CD4-positive, alpha-beta memory T cell (primary cell): ENCODE measurements around the gene CIB2. TPM values are rescaled to one million over a fixed set of nuclear protein-coding genes. Genes with fewer than 3 reads are reported as not detected.

ENCODE experiments used
- CTCF ChIA-PET: fragments of 350-600 bp; sonication (Branson Sonifier 250); formaldehyde crosslinking; loops from one replicate; lab custom pipeline; 2021; ENCODE audit warnings: inconsistent platforms; ENCODE audit not compliant: partially characterized antibody; lab: Charles Lee
- POLR2A ChIA-PET: fragments of 350-600 bp; sonication (Branson Sonifier 250); formaldehyde crosslinking; loops from one replicate; lab custom pipeline; 2021; ENCODE audit not compliant: partially characterized antibody; lab: Charles Lee
- DNase-seq, 5 donors: peaks; one replicate each; pipeline versions ENCODE4 v3.0.0 to v3.0.0-alpha.2; 2020 to 2022; ENCODE audit warnings: mixed read lengths in 1 of 5
- H3K27ac ChIP-seq: one replicate; pipeline ENCODE4 v1.7.0; 2013; ENCODE audit warnings: low read depth, low read length
- H3K27me3 ChIP-seq: 2 replicates; pipeline ENCODE4 v1.7.0; 2013; ENCODE audit warnings: mild to moderate bottlenecking, low read length, moderate library complexity; ENCODE audit not compliant: insufficient read depth
- H3K36me3 ChIP-seq: 2 replicates; pipeline ENCODE4 v1.7.0; 2013; ENCODE audit warnings: mild to moderate bottlenecking, low read length, moderate library complexity; ENCODE audit not compliant: insufficient read depth
- H3K4me1 ChIP-seq: 2 replicates; pipeline ENCODE4 v1.7.0; 2013; ENCODE audit warnings: mild to moderate bottlenecking, low read length, moderate library complexity; ENCODE audit not compliant: insufficient read depth
- H3K4me3 ChIP-seq, 2 donors: one replicate each; pipeline ENCODE4 v1.7.0; 2013; ENCODE audit warnings: low read length in 2 of 2, mild to moderate bottlenecking in 1 of 2
- H3K9me3 ChIP-seq, 2 donors: one replicate each; pipeline ENCODE4 v1.7.0; 2013; ENCODE audit warnings: low read length in 2 of 2, control low read depth in 1 of 2; ENCODE audit not compliant: control insufficient read depth in 1 of 2
- H3K27ac Mint-ChIP-seq, 7 donors: one replicate each; pipeline ENCODE4 v1.8.0; 2020 to 2021; ENCODE audit warnings: mixed read lengths in 7 of 7, mild to moderate bottlenecking in 6 of 7, inconsistent platforms in 3 of 7, moderate library complexity in 3 of 7
- H3K27me3 Mint-ChIP-seq, 2 donors: one replicate each; pipeline ENCODE4 v1.8.0; 2020 to 2021; ENCODE audit warnings: mixed read lengths in 2 of 2
- H3K36me3 Mint-ChIP-seq, 2 donors: one replicate each; pipeline ENCODE4 v1.8.0; 2020 to 2021; ENCODE audit warnings: mixed read lengths in 2 of 2, inconsistent platforms in 1 of 2, mild to moderate bottlenecking in 1 of 2
- H3K4me1 Mint-ChIP-seq, 4 donors: one replicate each; pipeline ENCODE4 v1.8.0; 2020 to 2021; ENCODE audit warnings: mixed read lengths in 4 of 4, mild to moderate bottlenecking in 1 of 4
- H3K4me3 Mint-ChIP-seq, 8 donors: one replicate each; pipeline ENCODE4 v1.8.0; 2020 to 2021; ENCODE audit warnings: mixed read lengths in 8 of 8, mild to moderate bottlenecking in 7 of 8, moderate library complexity in 6 of 8, inconsistent platforms in 3 of 8
- H3K9me3 Mint-ChIP-seq, 8 donors: one replicate each; pipeline ENCODE4 v1.8.0; 2020 to 2021; ENCODE audit warnings: mixed read lengths in 8 of 8, mild to moderate bottlenecking in 5 of 8, inconsistent platforms in 3 of 8, moderate library complexity in 1 of 8
- intact Hi-C: fragments of 100-400 bp; cut with micrococcal nuclease; formaldehyde crosslinking; loops from one replicate; pipeline ENCODE4 v1.15.1; 2023
- polyA plus RNA-seq, 2 donors: library from polyadenylated mRNA; unstranded; fragments of 300-500 nt; fragmentation: Illumina TruSeq; gene quantifications; one replicate each; pipeline ENCODE4 v1.2.3, GENCODE V29; 2021
- total RNA-seq, 2 experiments: library from RNA; stranded (reverse); gene quantifications; one replicate each; pipeline ENCODE4 v1.2.3, GENCODE V29; 2021

The CIB2 gene
- total and polyA plus RNA-seq, 4 experiments from 2014 or later: 0.56 to 2.2 (median 1.4) TPM

- Mint-ChIP-seq H3K27ac (no peak overlapping the region), H3K9me3 (no peaks in the 10 kb centered on the region), H3K4me3 (peak overlapping the region in 1 of 8 donors; percentile 79), H3K4me1 (peaks cover 3 to 67% (median 25%) of the 10 kb centered on the region in 4 donors), H3K36me3 (peaks cover 0 to 5% of the 10 kb centered on the region in 2 donors), H3K27me3 (no peaks in the 10 kb centered on the region)
- no peaks in the 10 kb centered on the region for H3K9me3 ChIP-seq
- peak overlapping the region; percentile 72 for H3K27ac ChIP-seq
- peaks cover 98% of the 10 kb centered on the region for H3K4me1 ChIP-seq
- intact Hi-C loops: loop anchor here (1.0 kb wide), 1 partner anchor 8 kb away; no protein-coding TSS in a partner anchor
- peak in 3 of 5 donors; percentile 24 to 60 (median 30) for DNase-seq
- CTCF ChIA-PET: interaction anchor here (0.6 to 1.7 kb wide), 6 partner anchors 10 to 233 kb away, joined by 3 to 8 read pairs (median 4); partner anchors contain the start of gene TBC1D2B
- POLR2A ChIA-PET: interaction anchor here (1.0 to 16.7 kb wide), 2 partner anchors 12 to 18 kb away, joined by 3 to 984 read pairs; partner anchors contain the start of gene TBC1D2B
- H3K27me3 ChIP-seq: no peaks in the 10 kb centered on the region
- H3K36me3 ChIP-seq: no peaks in the 10 kb centered on the region
- H3K4me3 ChIP-seq: peak overlapping the region; percentile 19 to 23
Observed at GRCh38 chr15:78065284-78065872, 65.9 kb downstream of the CIB2 start.

- H3K4me3 Mint-ChIP-seq: no peak overlapping the region
- no peak for DNase-seq
- Histone ChIP-seq H3K4me1 (peaks cover 98% of the 10 kb centered on the region), H3K36me3 (no peaks in the 10 kb centered on the region), H3K27ac (peak overlapping the region; percentile 72), H3K27me3 (no peaks in the 10 kb centered on the region), H3K4me3 (no peak overlapping the region), H3K9me3 (no peaks in the 10 kb centered on the region)
- H3K36me3 Mint-ChIP-seq: no peaks in the 10 kb centered on the region
- no peaks in the 10 kb centered on the region for H3K9me3 Mint-ChIP-seq
- intact Hi-C loops: no loop called here
- H3K27me3 Mint-ChIP-seq: no peaks in the 10 kb centered on the region
- POLR2A ChIA-PET: interaction anchor here (16.7 kb wide), 1 partner anchor 17 kb away, joined by 984 read pairs; no protein-coding TSS in a partner anchor
- H3K27ac Mint-ChIP-seq: no peak overlapping the region
- CTCF ChIA-PET: no interaction called here
- H3K4me1 Mint-ChIP-seq: peaks cover 11 to 65% (median 30%) of the 10 kb centered on the region in 4 donors
Observed at GRCh38 chr15:78064544-78064943, 66.7 kb downstream of the CIB2 start.

GRCh38 chr15:78063970-78064385, 67.3 kb downstream of the CIB2 start:
- intact Hi-C loops: loop anchor here (2.0 kb wide), 1 partner anchor 13 kb away; the partner anchor contains the start of gene TBC1D2B
- H3K27me3 Mint-ChIP-seq: no peaks in the 10 kb centered on the region
- Histone ChIP-seq H3K27ac (peak overlapping the region; percentile 16), H3K4me1 (peaks cover 98% of the 10 kb centered on the region), H3K36me3 (no peaks in the 10 kb centered on the region), H3K27me3 (no peaks in the 10 kb centered on the region), H3K4me3 (no peak overlapping the region), H3K9me3 (no peaks in the 10 kb centered on the region)
- no peak for DNase-seq
- H3K9me3 Mint-ChIP-seq: no peaks in the 10 kb centered on the region
- H3K27ac Mint-ChIP-seq: no peak overlapping the region
- peaks cover 0 to 2% of the 10 kb centered on the region in 2 donors for H3K36me3 Mint-ChIP-seq
- peaks cover 17 to 65% (median 32%) of the 10 kb centered on the region in 4 donors for H3K4me1 Mint-ChIP-seq
- ChIA-PET CTCF (interaction anchor here (1.5 kb wide), 1 partner anchor 12 kb away, joined by 5 read pairs; no protein-coding TSS in a partner anchor), POLR2A (interaction anchor here (6.1 to 32.5 kb wide), 2 partner anchors 9 to 13 kb away, joined by 75 to 984 read pairs; partner anchors contain the start of gene TBC1D2B)
- H3K4me3 Mint-ChIP-seq: no peak overlapping the region

- POLR2A ChIA-PET: interaction anchor here (1.3 to 32.5 kb wide), 7 partner anchors 10 to 29 kb away, joined by 6 to 984 read pairs (median 17); partner anchors contain the start of gene TBC1D2B
Observed at GRCh38 chr15:78063217-78063616, 68.0 kb downstream of the CIB2 start.

GRCh38 chr15:78061963-78062427, 69.2 kb downstream of the CIB2 start:
- peaks cover 2 to 4% of the 10 kb centered on the region in 2 donors for H3K36me3 Mint-ChIP-seq
- peaks cover 98% of the 10 kb centered on the region for H3K4me1 ChIP-seq
- peak in 4 of 5 donors; percentile 50 to 62 (median 56) for DNase-seq
- ChIA-PET POLR2A (interaction anchor here (1.0 to 32.5 kb wide), 9 partner anchors 8 to 69 kb away, joined by 3 to 984 read pairs (median 12); partner anchors contain the start of gene TBC1D2B), CTCF (interaction anchor here (0.7 to 2.2 kb wide), 7 partner anchors 9 to 102 kb away, joined by 3 to 18 read pairs (median 4); no protein-coding TSS in a partner anchor)
- H3K27ac ChIP-seq: peak overlapping the region; percentile 63
- no peaks in the 10 kb centered on the region for H3K27me3 ChIP-seq
- H3K27ac Mint-ChIP-seq: peak overlapping the region in 5 of 7 donors; percentile 87 to 96 (median 95)
- peak overlapping the region in 1 of 2 donors; percentile 11 for H3K4me3 ChIP-seq
- H3K27me3 Mint-ChIP-seq: no peaks in the 10 kb centered on the region
- no peaks in the 10 kb centered on the region for H3K9me3 ChIP-seq
- H3K4me1 Mint-ChIP-seq: peaks cover 37 to 58% (median 46%) of the 10 kb centered on the region in 4 donors
- no peaks in the 10 kb centered on the region for H3K9me3 Mint-ChIP-seq
- peak overlapping the region; percentile 77 to 89 (median 84) for H3K4me3 Mint-ChIP-seq
- H3K36me3 ChIP-seq: no peaks in the 10 kb centered on the region
- intact Hi-C loops: loop anchor here (1.0 to 2.0 kb wide), 2 partner anchors 8 to 15 kb away; partner anchors contain the start of gene TBC1D2B

More at GRCh38 chr15:78063217-78063616, 68.0 kb downstream of the CIB2 start:
- CTCF ChIA-PET: interaction anchor here (0.6 to 2.2 kb wide), 6 partner anchors 12 to 86 kb away, joined by 3 to 18 read pairs (median 5); partner anchors contain the start of gene IDH3A
- Histone ChIP-seq H3K27ac (peak overlapping the region; percentile 39), H3K36me3 (no peaks in the 10 kb centered on the region), H3K4me1 (peaks cover 98% of the 10 kb centered on the region), H3K4me3 (no peak overlapping the region), H3K27me3 (no peaks in the 10 kb centered on the region), H3K9me3 (no peaks in the 10 kb centered on the region)
- peaks cover 2 to 4% of the 10 kb centered on the region in 2 donors for H3K36me3 Mint-ChIP-seq
- peak overlapping the region in 3 of 7 donors; percentile 76 to 86 (median 83) for H3K27ac Mint-ChIP-seq
- no peak for DNase-seq
- peak overlapping the region in 5 of 8 donors; percentile 29 to 64 (median 57) for H3K4me3 Mint-ChIP-seq
- no peaks in the 10 kb centered on the region for H3K9me3 Mint-ChIP-seq
- intact Hi-C loops: loop anchor here (2.0 kb wide), 1 partner anchor 14 kb away; the partner anchor contains the start of gene TBC1D2B
- peaks cover 24 to 64% (median 36%) of the 10 kb centered on the region in 4 donors for H3K4me1 Mint-ChIP-seq
- H3K27me3 Mint-ChIP-seq: no peaks in the 10 kb centered on the region

- POLR2A ChIA-PET: interaction anchor here (0.5 to 32.5 kb wide), 7 partner anchors 9 to 44 kb away, joined by 3 to 984 read pairs (median 43); partner anchors contain the start of gene TBC1D2B
- Mint-ChIP-seq H3K4me3 (peak overlapping the region in 3 of 8 donors; percentile 14 to 81 (median 53)), H3K9me3 (no peaks in the 10 kb centered on the region), H3K4me1 (peaks cover 54 to 63% (median 61%) of the 10 kb centered on the region in 4 donors), H3K27ac (peak overlapping the region; percentile 57 to 97 (median 90)), H3K36me3 (peaks cover 2 to 4% of the 10 kb centered on the region in 2 donors), H3K27me3 (no peaks in the 10 kb centered on the region)
- H3K4me1 ChIP-seq: peaks cover 98% of the 10 kb centered on the region
- H3K9me3 ChIP-seq: no peaks in the 10 kb centered on the region
- H3K36me3 ChIP-seq: no peaks in the 10 kb centered on the region
- no peak overlapping the region for H3K27ac ChIP-seq
- H3K4me3 ChIP-seq: no peak overlapping the region
- no peaks in the 10 kb centered on the region for H3K27me3 ChIP-seq
- CTCF ChIA-PET: interaction anchor here (1.0 to 5.8 kb wide), 4 partner anchors 10 to 52 kb away, joined by 4 to 20 read pairs (median 11); no protein-coding TSS in a partner anchor
- DNase-seq: no peak
- intact Hi-C loops: no loop called here
Observed at GRCh38 chr15:78060232-78060631, 71.0 kb downstream of the CIB2 start.
